Measurements from ENCODE around the gene PKD1L1.

PKD1L1 gene

GRCh38 chr7:47778153-47778661 is 170.1 kb downstream of the PKD1L1 start:
- Histone ChIP-seq H3K27me3 (ENCODE audit: control insufficient read depth, insufficient read depth, low read length) (no peaks in the 10 kb centered on the region), H3K9ac (ENCODE audit: low read length) (no peak overlapping the region), H3K9me3 (ENCODE audit: control insufficient read depth, low read depth, low read length) (no peaks in the 10 kb centered on the region), H3K27ac (ENCODE audit: low read length) (no peak overlapping the region), H3K36me3 (ENCODE audit: control insufficient read depth, low read depth, low read length) (no peaks in the 10 kb centered on the region), H3K4me1 (ENCODE audit: control insufficient read depth, low read depth, low read length) (peaks cover 2% of the 10 kb centered on the region), H3K4me3 (ENCODE audit: low read length) (no peak overlapping the region)

- Histone ChIP-seq H3K9me3 (ENCODE audit: control insufficient read depth, low read depth, low read length) (no peaks in the 10 kb centered on the region), H3K4me3 (ENCODE audit: low read length) (no peak overlapping the region), H3K9ac (ENCODE audit: low read length) (no peak overlapping the region), H3K36me3 (ENCODE audit: control insufficient read depth, low read depth, low read length) (no peaks in the 10 kb centered on the region), H3K27ac (ENCODE audit: low read length) (no peak overlapping the region), H3K4me1 (ENCODE audit: control insufficient read depth, low read depth, low read length) (peaks cover 5% of the 10 kb centered on the region), H3K27me3 (ENCODE audit: control insufficient read depth, insufficient read depth, low read length) (no peaks in the 10 kb centered on the region)
Measured at GRCh38 chr7:47777531-47778152, 170.6 kb downstream of the PKD1L1 start.

- Histone ChIP-seq H3K27ac (ENCODE audit: low read length) (no peak overlapping the region), H3K9ac (ENCODE audit: low read length) (no peak overlapping the region), H3K27me3 (ENCODE audit: control insufficient read depth, insufficient read depth, low read length) (no peaks in the 10 kb centered on the region), H3K4me1 (ENCODE audit: control insufficient read depth, low read depth, low read length) (peaks cover 5% of the 10 kb centered on the region), H3K9me3 (ENCODE audit: control insufficient read depth, low read depth, low read length) (no peaks in the 10 kb centered on the region), H3K4me3 (ENCODE audit: low read length) (no peak overlapping the region), H3K36me3 (ENCODE audit: control insufficient read depth, low read depth, low read length) (no peaks in the 10 kb centered on the region)
Measured at GRCh38 chr7:47776335-47776734, 171.9 kb downstream of the PKD1L1 start.

- no peaks in the 10 kb centered on the region for H3K9me3 ChIP-seq (ENCODE audit: control insufficient read depth, low read depth, low read length)
- no peaks in the 10 kb centered on the region for H3K36me3 ChIP-seq (ENCODE audit: control insufficient read depth, low read depth, low read length)
- H3K27ac ChIP-seq (ENCODE audit: low read length), result no peak overlapping the region
- no peak overlapping the region for H3K9ac ChIP-seq (ENCODE audit: low read length)
- H3K4me1 ChIP-seq (ENCODE audit: control insufficient read depth, low read depth, low read length), result peaks cover 5% of the 10 kb centered on the region
- H3K4me3 ChIP-seq (ENCODE audit: low read length), result no peak overlapping the region
- no peaks in the 10 kb centered on the region for H3K27me3 ChIP-seq (ENCODE audit: control insufficient read depth, insufficient read depth, low read length)
Measured at GRCh38 chr7:47775238-47775637, 173.0 kb downstream of the PKD1L1 start.

GRCh38 chr7:47772492-47772891 is 175.8 kb downstream of the PKD1L1 start:
- Histone ChIP-seq H3K27me3 (ENCODE audit: control insufficient read depth, insufficient read depth, low read length) (no peaks in the 10 kb centered on the region), H3K36me3 (ENCODE audit: control insufficient read depth, low read depth, low read length) (no peaks in the 10 kb centered on the region), H3K9ac (ENCODE audit: low read length) (no peak overlapping the region), H3K27ac (ENCODE audit: low read length) (no peak overlapping the region), H3K4me3 (ENCODE audit: low read length) (no peak overlapping the region), H3K9me3 (ENCODE audit: control insufficient read depth, low read depth, low read length) (no peaks in the 10 kb centered on the region), H3K4me1 (ENCODE audit: control insufficient read depth, low read depth, low read length) (peaks cover 5% of the 10 kb centered on the region)

- no peaks in the 10 kb centered on the region for H3K9me3 ChIP-seq (ENCODE audit: control insufficient read depth, low read depth, low read length)
- H3K9ac ChIP-seq (ENCODE audit: low read length), result no peak overlapping the region
- no peak overlapping the region for H3K27ac ChIP-seq (ENCODE audit: low read length)
- peaks cover 5% of the 10 kb centered on the region for H3K4me1 ChIP-seq (ENCODE audit: control insufficient read depth, low read depth, low read length)
- no peaks in the 10 kb centered on the region for H3K27me3 ChIP-seq (ENCODE audit: control insufficient read depth, insufficient read depth, low read length)
- no peaks in the 10 kb centered on the region for H3K36me3 ChIP-seq (ENCODE audit: control insufficient read depth, low read depth, low read length)
- no peak overlapping the region for H3K4me3 ChIP-seq (ENCODE audit: low read length)
Measured at GRCh38 chr7:47771990-47772360, 176.3 kb downstream of the PKD1L1 start.

GRCh38 chr7:47771336-47771989 is 176.8 kb downstream of the PKD1L1 start:
- Histone ChIP-seq H3K27me3 (ENCODE audit: control insufficient read depth, insufficient read depth, low read length) (no peaks in the 10 kb centered on the region), H3K4me3 (ENCODE audit: low read length) (no peak overlapping the region), H3K27ac (ENCODE audit: low read length) (no peak overlapping the region), H3K9ac (ENCODE audit: low read length) (no peak overlapping the region), H3K4me1 (ENCODE audit: control insufficient read depth, low read depth, low read length) (peaks cover 5% of the 10 kb centered on the region), H3K36me3 (ENCODE audit: control insufficient read depth, low read depth, low read length) (no peaks in the 10 kb centered on the region), H3K9me3 (ENCODE audit: control insufficient read depth, low read depth, low read length) (no peaks in the 10 kb centered on the region)

- Histone ChIP-seq H3K4me3 (ENCODE audit: low read length) (no peak overlapping the region), H3K9ac (ENCODE audit: low read length) (no peak overlapping the region)
Measured at GRCh38 chr7:47766126-47766525, 182.1 kb downstream of the PKD1L1 start.

GRCh38 chr7:47765373-47765979 is 182.8 kb downstream of the PKD1L1 start:
- no peak overlapping the region for H3K9ac ChIP-seq (ENCODE audit: low read length)
- H3K36me3 ChIP-seq (ENCODE audit: control insufficient read depth, low read depth, low read length), result no peaks in the 10 kb centered on the region
- no peak overlapping the region for H3K27ac ChIP-seq (ENCODE audit: low read length)
- H3K9me3 ChIP-seq (ENCODE audit: control insufficient read depth, low read depth, low read length), result no peaks in the 10 kb centered on the region
- no peaks in the 10 kb centered on the region for H3K27me3 ChIP-seq (ENCODE audit: control insufficient read depth, insufficient read depth, low read length)
- H3K4me3 ChIP-seq (ENCODE audit: low read length), result no peak overlapping the region
- H3K4me1 ChIP-seq (ENCODE audit: control insufficient read depth, low read depth, low read length), result no peaks in the 10 kb centered on the region

More at GRCh38 chr7:47766126-47766525, 182.1 kb downstream of the PKD1L1 start:
- Histone ChIP-seq H3K4me1 (ENCODE audit: control insufficient read depth, low read depth, low read length) (no peaks in the 10 kb centered on the region), H3K9me3 (ENCODE audit: control insufficient read depth, low read depth, low read length) (no peaks in the 10 kb centered on the region), H3K36me3 (ENCODE audit: control insufficient read depth, low read depth, low read length) (no peaks in the 10 kb centered on the region), H3K27me3 (ENCODE audit: control insufficient read depth, insufficient read depth, low read length) (no peaks in the 10 kb centered on the region), H3K27ac (ENCODE audit: low read length) (no peak overlapping the region)

GRCh38 chr7:47764746-47765145 is 183.5 kb downstream of the PKD1L1 start:
- H3K4me3 ChIP-seq (ENCODE audit: low read length), result no peak overlapping the region
- H3K36me3 ChIP-seq (ENCODE audit: control insufficient read depth, low read depth, low read length), result no peaks in the 10 kb centered on the region
- no peak overlapping the region for H3K9ac ChIP-seq (ENCODE audit: low read length)
- no peaks in the 10 kb centered on the region for H3K9me3 ChIP-seq (ENCODE audit: control insufficient read depth, low read depth, low read length)
- no peaks in the 10 kb centered on the region for H3K27me3 ChIP-seq (ENCODE audit: control insufficient read depth, insufficient read depth, low read length)
- H3K27ac ChIP-seq (ENCODE audit: low read length), result no peak overlapping the region
- H3K4me1 ChIP-seq (ENCODE audit: control insufficient read depth, low read depth, low read length), result no peaks in the 10 kb centered on the region

GRCh38 chr7:47763063-47763974 is 184.9 kb downstream of the PKD1L1 start:
- Histone ChIP-seq H3K36me3 (ENCODE audit: control insufficient read depth, low read depth, low read length) (no peaks in the 10 kb centered on the region), H3K4me1 (ENCODE audit: control insufficient read depth, low read depth, low read length) (no peaks in the 10 kb centered on the region), H3K27ac (ENCODE audit: low read length) (no peak overlapping the region), H3K4me3 (ENCODE audit: low read length) (no peak overlapping the region), H3K9ac (ENCODE audit: low read length) (no peak overlapping the region), H3K9me3 (ENCODE audit: control insufficient read depth, low read depth, low read length) (no peaks in the 10 kb centered on the region), H3K27me3 (ENCODE audit: control insufficient read depth, insufficient read depth, low read length) (no peaks in the 10 kb centered on the region)
